ENCODE data around the gene BLM. TPM values are rescaled to one million over a fixed set of nuclear protein-coding genes. Genes with fewer than 3 reads are reported as not detected.
"Not testable (repeated sequence)": the region's sequence is repeated elsewhere in the genome, so short reads cannot be mapped to it uniquely, and the experiment has no call there.

BLM gene
- total RNA-seq, 1 donor from 2014 or later: 66.4 TPM

GRCh38 chr15:90730290-90730689 is 13.1 kb downstream of the BLM start:
- Mint-ChIP-seq H3K4me1 (peaks cover 22% of the 10 kb centered on the region), H3K9me3 (no peaks in the 10 kb centered on the region), H3K4me3 (no peak overlapping the region), H3K27me3 (no peaks in the 10 kb centered on the region), H3K36me3 (ENCODE audit: low read depth) (peaks cover 61% of the 10 kb centered on the region), H3K27ac (no peak overlapping the region)
- DNase-seq: no peak
- intact Hi-C loops (cut with micrococcal nuclease): no loop called here

DNA sequence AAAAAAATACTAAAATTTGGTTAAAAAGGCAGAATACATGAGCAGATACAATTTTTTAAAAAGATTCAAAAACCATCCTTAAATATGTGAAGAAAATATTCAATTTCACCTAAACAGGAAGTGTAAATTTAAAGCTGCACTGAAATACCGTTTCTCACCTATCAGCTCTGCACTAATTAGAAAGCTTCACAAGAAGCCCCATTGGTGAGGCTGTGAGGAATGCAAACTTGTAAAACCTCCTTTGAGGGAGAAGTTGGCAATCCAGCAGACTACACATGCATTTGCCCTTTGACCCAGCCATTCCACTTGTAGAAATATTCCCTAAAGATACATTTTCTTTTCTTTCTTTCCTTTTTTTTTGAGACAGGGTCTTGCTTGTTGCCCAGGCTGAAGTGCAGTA is 18.8 kb downstream of the BLM start:
- H3K4me1 Mint-ChIP-seq: peaks cover 41% of the 10 kb centered on the region
- intact Hi-C loops (cut with micrococcal nuclease): loop anchor here (5.0 kb wide), 1 partner anchor 36 kb away; no protein-coding TSS in a partner anchor
- DNase-seq: peak; percentile 51

DNA sequence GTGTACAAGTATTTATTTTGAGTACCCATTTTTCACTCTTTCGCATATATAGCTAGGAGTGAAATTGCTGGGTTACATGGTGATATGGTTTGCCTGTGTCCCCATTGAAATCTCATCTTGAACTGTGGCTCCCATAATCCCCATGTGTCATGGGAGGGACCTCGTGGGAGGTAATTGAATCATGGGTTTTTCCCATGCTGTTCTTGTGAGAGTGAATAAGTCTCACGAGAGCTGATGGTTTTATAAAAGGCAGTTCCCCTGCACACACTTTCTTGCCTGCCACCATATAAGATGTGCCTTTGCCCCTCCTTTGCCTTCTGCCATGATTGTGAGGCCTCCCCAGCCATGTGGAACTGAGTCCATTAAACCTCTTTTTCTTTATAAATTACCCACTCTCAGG is 23.4 kb downstream of the BLM start:
- peaks cover 56% of the 10 kb centered on the region for H3K4me1 Mint-ChIP-seq
- peaks cover 12% of the 10 kb centered on the region for H3K9me3 Mint-ChIP-seq
- intact Hi-C loops (cut with micrococcal nuclease); H3K4me3 Mint-ChIP-seq; H3K27me3 Mint-ChIP-seq; DNase-seq: not testable (repeated sequence)
- peaks cover 68% of the 10 kb centered on the region for H3K36me3 Mint-ChIP-seq (ENCODE audit: low read depth)
- peak overlapping the region; percentile 78 for H3K27ac Mint-ChIP-seq

More for the DNA sequence above, 18.8 kb downstream of the BLM start:
- peaks cover 68% of the 10 kb centered on the region for H3K36me3 Mint-ChIP-seq (ENCODE audit: low read depth)
- peak overlapping the region; percentile 43 for H3K4me3 Mint-ChIP-seq
- no peaks in the 10 kb centered on the region for H3K27me3 Mint-ChIP-seq
- H3K9me3 Mint-ChIP-seq: peaks cover 8% of the 10 kb centered on the region
- no peak overlapping the region for H3K27ac Mint-ChIP-seq

GRCh38 chr15:90742087-90742486 is 24.9 kb downstream of the BLM start:
- Mint-ChIP-seq H3K27me3 (no peaks in the 10 kb centered on the region), H3K36me3 (ENCODE audit: low read depth) (peaks cover 64% of the 10 kb centered on the region), H3K4me1 (peaks cover 60% of the 10 kb centered on the region), H3K9me3 (peaks cover 12% of the 10 kb centered on the region), H3K27ac (no peak overlapping the region), H3K4me3 (no peak overlapping the region)
- DNase-seq: no peak
- intact Hi-C loops (cut with micrococcal nuclease): no loop called here

DNA sequence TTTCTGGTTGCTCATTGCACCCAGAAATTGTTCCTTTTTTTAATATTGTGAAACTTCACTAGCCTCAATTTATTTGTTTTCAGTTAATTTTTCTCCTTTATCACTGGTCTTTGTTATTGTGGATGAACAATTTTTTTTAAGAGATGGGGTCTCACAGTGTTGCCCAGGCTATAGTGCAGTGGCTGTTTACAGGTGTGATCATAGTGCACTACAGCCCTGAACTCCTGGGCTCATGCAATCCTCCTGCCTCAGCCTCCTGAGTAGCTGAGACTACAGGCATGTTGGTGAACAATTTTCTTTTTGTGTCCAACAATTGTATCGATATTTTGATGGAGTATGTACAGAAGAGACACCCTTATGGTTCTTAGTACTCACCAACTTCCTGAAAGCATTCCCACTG is 26.3 kb downstream of the BLM start:
- Mint-ChIP-seq H3K4me1 (peaks cover 52% of the 10 kb centered on the region), H3K36me3 (ENCODE audit: low read depth) (peaks cover 62% of the 10 kb centered on the region), H3K4me3 (no peak overlapping the region)

DNA sequence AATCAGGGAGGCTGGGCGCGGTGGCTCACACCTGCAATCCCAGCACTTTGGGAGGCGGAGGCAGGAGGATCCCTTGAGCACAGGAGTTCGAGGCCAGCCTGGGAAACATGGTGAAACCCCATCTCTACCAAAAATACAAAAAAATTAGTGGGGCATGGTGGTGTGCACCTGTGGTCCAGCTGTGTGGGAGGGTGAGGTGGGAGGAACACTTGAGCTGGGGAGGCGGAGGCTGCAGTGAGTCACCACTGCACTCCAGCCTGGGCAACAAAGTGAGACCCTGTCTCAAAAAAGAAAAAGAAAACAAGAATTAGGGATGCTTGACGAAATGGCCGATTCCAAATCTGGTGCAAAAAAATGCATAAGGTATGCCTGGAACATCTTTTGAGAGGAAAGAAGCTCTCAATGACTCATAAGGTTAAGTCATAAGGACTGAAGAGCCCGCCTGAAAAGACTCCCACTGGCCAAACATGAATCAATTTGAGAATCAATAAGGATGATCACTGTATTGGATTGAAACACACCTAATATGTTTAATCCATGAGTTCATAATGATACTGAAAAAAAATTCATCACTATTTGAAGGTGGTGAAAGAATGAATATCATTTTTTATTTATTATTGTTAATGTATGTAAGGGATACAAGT is 27.7 kb downstream of the BLM start:
- H3K27ac Mint-ChIP-seq: no peak overlapping the region
- intact Hi-C loops (cut with micrococcal nuclease): no loop called here
- no peak overlapping the region for H3K4me3 Mint-ChIP-seq
- H3K9me3 Mint-ChIP-seq: peaks cover 12% of the 10 kb centered on the region
- peaks cover 54% of the 10 kb centered on the region for H3K4me1 Mint-ChIP-seq
- no peak for DNase-seq
- H3K36me3 Mint-ChIP-seq (ENCODE audit: low read depth): peaks cover 61% of the 10 kb centered on the region
- no peaks in the 10 kb centered on the region for H3K27me3 Mint-ChIP-seq

More for the DNA sequence above, 26.3 kb downstream of the BLM start:
- Mint-ChIP-seq H3K9me3 (peaks cover 12% of the 10 kb centered on the region), H3K27ac (peak overlapping the region; percentile 69), H3K27me3 (no peaks in the 10 kb centered on the region)
- intact Hi-C loops (cut with micrococcal nuclease): no loop called here
- DNase-seq: no peak

DNA sequence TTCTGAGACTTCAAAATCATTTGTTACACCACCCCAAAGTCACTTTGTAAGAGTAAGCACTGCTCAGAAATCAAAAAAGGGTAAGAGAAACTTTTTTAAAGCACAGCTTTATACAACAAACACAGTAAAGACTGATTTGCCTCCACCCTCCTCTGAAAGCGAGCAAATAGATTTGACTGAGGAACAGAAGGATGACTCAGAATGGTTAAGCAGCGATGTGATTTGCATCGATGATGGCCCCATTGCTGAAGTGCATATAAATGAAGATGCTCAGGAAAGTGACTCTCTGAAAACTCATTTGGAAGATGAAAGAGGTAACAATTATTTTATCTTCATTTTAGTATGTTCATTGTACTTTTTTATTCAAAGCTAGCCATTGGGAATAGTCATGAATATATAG is 32.6 kb downstream of the BLM start:
- Mint-ChIP-seq H3K36me3 (ENCODE audit: low read depth) (peaks cover 50% of the 10 kb centered on the region), H3K9me3 (no peaks in the 10 kb centered on the region), H3K27me3 (no peaks in the 10 kb centered on the region), H3K4me1 (peaks cover 35% of the 10 kb centered on the region), H3K4me3 (peak overlapping the region; percentile 31), H3K27ac (peak overlapping the region; percentile 81)
- intact Hi-C loops (cut with micrococcal nuclease): no loop called here
- DNase-seq: no peak

DNA sequence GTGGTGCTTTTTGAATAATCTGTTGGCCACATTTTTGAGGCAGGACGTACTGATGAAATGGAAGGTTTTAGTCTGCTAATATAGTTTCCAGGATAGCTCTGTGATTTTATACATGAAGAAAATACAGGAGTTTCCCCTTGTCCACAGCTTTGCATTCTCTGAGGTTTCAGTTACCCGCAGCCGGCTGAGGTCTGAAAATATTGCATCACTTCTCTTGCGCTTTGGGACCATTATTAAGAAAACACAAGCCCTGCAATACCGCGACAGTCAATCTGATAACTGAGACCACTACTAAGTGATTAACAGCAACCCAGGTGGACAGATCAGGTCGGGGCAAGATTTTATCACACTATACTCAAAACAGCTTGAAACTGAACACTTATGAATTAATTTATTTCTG is 33.0 kb downstream of the BLM start:
- H3K4me1 Mint-ChIP-seq: peaks cover 38% of the 10 kb centered on the region
- H3K27ac Mint-ChIP-seq: peak overlapping the region; percentile 81
- intact Hi-C loops (cut with micrococcal nuclease): no loop called here
- peak overlapping the region; percentile 31 for H3K4me3 Mint-ChIP-seq
- H3K27me3 Mint-ChIP-seq: no peaks in the 10 kb centered on the region
- H3K9me3 Mint-ChIP-seq: no peaks in the 10 kb centered on the region
- no peak for DNase-seq
- H3K36me3 Mint-ChIP-seq (ENCODE audit: low read depth): peaks cover 52% of the 10 kb centered on the region

- no peak for DNase-seq
- Mint-ChIP-seq H3K27me3 (no peaks in the 10 kb centered on the region), H3K4me3 (no peak overlapping the region), H3K9me3 (no peaks in the 10 kb centered on the region), H3K4me1 (peaks cover 38% of the 10 kb centered on the region), H3K36me3 (ENCODE audit: low read depth) (peaks cover 52% of the 10 kb centered on the region), H3K27ac (no peak overlapping the region)
- intact Hi-C loops (cut with micrococcal nuclease): no loop called here
These were observed 34.2 kb downstream of the BLM start for GRCh38 chr15:90751300-90751825.

DNA sequence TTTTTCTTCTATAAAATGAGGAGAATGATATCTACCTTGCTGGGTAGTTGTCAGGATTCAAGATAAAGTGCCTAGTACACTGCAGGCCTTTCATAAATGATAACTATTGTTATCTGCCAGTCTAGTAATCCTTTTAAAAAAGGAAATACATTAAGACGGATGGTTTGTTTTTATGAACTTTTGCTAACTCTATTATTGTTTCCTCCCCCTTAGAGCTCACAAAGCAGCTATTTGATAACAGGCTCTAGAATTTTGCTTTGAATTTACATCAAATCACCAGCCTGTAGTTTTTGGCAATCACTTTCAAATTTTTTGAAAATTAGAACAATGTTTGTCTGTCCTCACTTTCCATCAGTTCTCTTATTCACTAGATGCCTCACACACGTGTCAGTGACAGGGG is 39.8 kb downstream of the BLM start:
- H3K36me3 Mint-ChIP-seq (ENCODE audit: low read depth): peaks cover 53% of the 10 kb centered on the region
- H3K27ac Mint-ChIP-seq: peak overlapping the region; percentile 42
- DNase-seq: no peak
- no peaks in the 10 kb centered on the region for H3K27me3 Mint-ChIP-seq
- peaks cover 31% of the 10 kb centered on the region for H3K4me1 Mint-ChIP-seq
- H3K4me3 Mint-ChIP-seq: no peak overlapping the region
- intact Hi-C loops (cut with micrococcal nuclease): no loop called here
- H3K9me3 Mint-ChIP-seq: no peaks in the 10 kb centered on the region

- Mint-ChIP-seq H3K4me3 (no peak overlapping the region), H3K27me3 (no peaks in the 10 kb centered on the region), H3K27ac (peak overlapping the region; percentile 42), H3K4me1 (peaks cover 35% of the 10 kb centered on the region), H3K9me3 (no peaks in the 10 kb centered on the region), H3K36me3 (ENCODE audit: low read depth) (peaks cover 57% of the 10 kb centered on the region)
- intact Hi-C loops (cut with micrococcal nuclease): no loop called here
- DNase-seq: no peak
These were observed 40.3 kb downstream of the BLM start for GRCh38 chr15:90757461-90757860.

DNA sequence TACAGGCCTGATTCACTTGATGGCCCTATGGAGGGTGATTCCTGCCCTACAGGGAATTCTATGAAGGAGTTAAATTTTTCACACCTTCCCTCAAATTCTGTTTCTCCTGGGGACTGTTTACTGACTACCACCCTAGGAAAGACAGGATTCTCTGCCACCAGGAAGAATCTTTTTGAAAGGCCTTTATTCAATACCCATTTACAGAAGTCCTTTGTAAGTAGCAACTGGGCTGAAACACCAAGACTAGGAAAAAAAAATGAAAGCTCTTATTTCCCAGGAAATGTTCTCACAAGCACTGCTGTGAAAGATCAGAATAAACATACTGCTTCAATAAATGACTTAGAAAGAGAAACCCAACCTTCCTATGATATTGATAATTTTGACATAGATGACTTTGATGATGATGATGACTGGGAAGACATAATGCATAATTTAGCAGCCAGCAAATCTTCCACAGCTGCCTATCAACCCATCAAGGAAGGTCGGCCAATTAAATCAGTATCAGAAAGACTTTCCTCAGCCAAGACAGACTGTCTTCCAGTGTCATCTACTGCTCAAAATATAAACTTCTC is 43.6 kb downstream of the BLM start:
- H3K36me3 Mint-ChIP-seq (ENCODE audit: low read depth): peaks cover 59% of the 10 kb centered on the region
- H3K27me3 Mint-ChIP-seq: no peaks in the 10 kb centered on the region
- intact Hi-C loops (cut with micrococcal nuclease): no loop called here
- no peak overlapping the region for H3K27ac Mint-ChIP-seq
- H3K4me1 Mint-ChIP-seq: peaks cover 25% of the 10 kb centered on the region
- no peak overlapping the region for H3K4me3 Mint-ChIP-seq
- no peaks in the 10 kb centered on the region for H3K9me3 Mint-ChIP-seq
- DNase-seq: no peak

DNA sequence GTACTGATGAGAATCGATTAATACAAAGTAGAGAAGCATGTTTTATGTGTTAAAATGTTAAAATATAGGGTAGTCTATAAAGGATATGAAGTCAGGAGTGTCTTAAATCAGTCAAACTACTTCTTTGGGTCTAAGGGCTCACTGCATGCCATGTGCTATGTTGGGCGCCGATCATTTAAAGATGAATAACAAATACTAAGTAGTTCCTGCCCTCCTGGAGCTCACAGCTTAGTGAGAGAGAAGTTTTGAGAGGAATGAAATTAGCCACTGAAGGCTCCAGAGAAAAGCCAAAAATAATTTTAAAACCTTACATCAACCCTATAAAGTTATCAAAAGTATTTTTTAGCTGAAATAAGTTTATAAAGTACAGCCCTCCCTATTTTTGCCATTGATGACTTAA is 44.5 kb downstream of the BLM start:
- Mint-ChIP-seq H3K4me1 (peaks cover 22% of the 10 kb centered on the region), H3K27me3 (no peaks in the 10 kb centered on the region), H3K27ac (no peak overlapping the region), H3K4me3 (no peak overlapping the region), H3K9me3 (no peaks in the 10 kb centered on the region), H3K36me3 (ENCODE audit: low read depth) (peaks cover 59% of the 10 kb centered on the region)
- intact Hi-C loops (cut with micrococcal nuclease): no loop called here
- DNase-seq: no peak

DNA sequence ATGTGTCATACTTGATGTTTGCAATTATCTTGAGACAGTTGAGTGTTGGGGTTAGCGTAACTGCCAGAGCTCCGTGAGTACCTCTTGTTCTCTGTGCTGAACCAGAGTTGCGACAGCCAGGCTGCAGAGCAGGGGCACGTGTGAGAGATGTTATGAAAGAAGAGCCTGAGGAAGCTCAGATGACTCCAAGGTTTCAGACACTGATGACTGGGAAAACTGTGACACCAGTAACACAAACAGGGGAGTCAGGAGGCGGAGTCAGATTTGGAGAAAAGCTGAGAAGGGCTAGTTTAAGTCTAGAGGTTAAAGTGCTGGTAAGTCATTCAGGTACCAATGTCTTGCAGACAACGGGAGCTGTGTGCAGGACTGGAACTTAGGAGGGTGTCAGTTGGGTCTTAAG is 45.0 kb downstream of the BLM start:
- peaks cover 58% of the 10 kb centered on the region for H3K36me3 Mint-ChIP-seq (ENCODE audit: low read depth)
- H3K27ac Mint-ChIP-seq: peak overlapping the region; percentile 3
- intact Hi-C loops (cut with micrococcal nuclease): no loop called here
- H3K4me3 Mint-ChIP-seq: no peak overlapping the region
- DNase-seq: no peak
- no peaks in the 10 kb centered on the region for H3K9me3 Mint-ChIP-seq
- H3K4me1 Mint-ChIP-seq: peaks cover 18% of the 10 kb centered on the region
- no peaks in the 10 kb centered on the region for H3K27me3 Mint-ChIP-seq
